GM21786 (cell line): ENCODE results near the gene PDGFD.

ENCODE experiments used
- ATAC-seq: cut with Tn5 transposase; IDR thresholded peaks from one replicate; pipeline ENCODE4 v1.9.1; 2021; ENCODE audit not compliant: unreplicated experiment

The PDGFD gene

GRCh38 chr11:103961010-103961409 lies 202.9 kb downstream of the PDGFD start:
- ATAC-seq, result no peak

GRCh38 chr11:103960108-103960507 lies 203.8 kb downstream of the PDGFD start:
- ATAC-seq, result no peak

- ATAC-seq, result peak; percentile 98
These were observed 204.5 kb downstream of the PDGFD start for GRCh38 chr11:103959279-103959942.

GRCh38 chr11:103958475-103959215 lies 205.3 kb downstream of the PDGFD start:
- ATAC-seq, result peak; percentile 34

- no peak for ATAC-seq
These were observed 210.0 kb downstream of the PDGFD start for GRCh38 chr11:103953797-103954486.

DNA sequence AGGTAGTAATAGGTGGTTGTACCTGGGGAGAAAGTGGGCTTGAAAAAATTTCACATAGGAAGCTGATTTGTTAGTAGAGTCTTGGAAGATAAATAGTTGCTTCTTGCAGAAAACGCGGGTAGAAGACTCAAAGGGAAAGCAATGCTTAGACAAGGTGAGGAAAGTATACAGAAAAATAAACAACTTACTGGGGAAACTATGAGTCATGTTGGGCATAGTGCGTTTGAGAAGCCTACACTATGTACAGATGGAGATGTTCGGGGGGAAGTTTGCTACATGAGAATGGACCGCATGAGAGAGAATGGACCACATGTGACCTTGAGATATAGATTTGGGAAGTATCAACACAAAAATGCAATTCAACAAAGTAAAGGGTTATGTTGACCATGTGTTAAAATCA lies 214.2 kb downstream of the PDGFD start:
- no peak for ATAC-seq

- no peak for ATAC-seq
These were observed 215.7 kb downstream of the PDGFD start for GRCh38 chr11:103948187-103948763.

GRCh38 chr11:103947546-103947919 lies 216.4 kb downstream of the PDGFD start:
- ATAC-seq, result no peak

DNA sequence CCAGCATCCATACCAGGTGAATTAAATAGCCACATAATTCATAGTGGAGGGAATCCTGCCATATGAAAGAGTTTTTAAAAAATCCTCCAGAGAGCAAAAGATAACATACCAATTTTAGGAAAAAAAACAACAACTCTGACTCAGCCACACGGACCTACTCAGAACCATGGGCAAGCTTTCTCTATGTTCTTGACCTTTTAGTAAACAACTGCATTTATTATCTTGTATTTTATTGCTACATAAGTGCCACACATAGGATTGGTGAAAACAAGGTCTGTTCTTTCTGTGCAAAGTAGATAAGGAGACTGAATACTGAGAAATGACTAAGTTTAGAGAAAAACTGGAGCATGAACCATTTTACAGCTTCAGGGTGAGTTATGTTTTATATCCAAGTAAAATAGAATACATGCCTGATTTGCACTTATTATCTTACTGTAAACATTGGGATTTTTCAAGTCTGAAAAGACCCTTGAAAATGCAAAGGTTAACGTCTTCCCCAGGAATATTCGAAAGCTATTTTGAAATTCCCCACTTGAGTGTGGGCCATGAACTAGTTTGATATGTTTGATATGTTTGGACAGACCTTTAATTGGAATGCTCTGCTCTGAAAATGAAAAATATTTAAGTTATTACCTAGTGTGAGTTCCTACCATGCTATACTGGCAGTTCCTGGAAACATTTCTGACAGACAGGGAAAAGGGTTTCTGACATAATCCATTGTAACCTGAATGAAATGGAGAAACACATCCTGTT lies 217.0 kb downstream of the PDGFD start:
- no peak for ATAC-seq

DNA sequence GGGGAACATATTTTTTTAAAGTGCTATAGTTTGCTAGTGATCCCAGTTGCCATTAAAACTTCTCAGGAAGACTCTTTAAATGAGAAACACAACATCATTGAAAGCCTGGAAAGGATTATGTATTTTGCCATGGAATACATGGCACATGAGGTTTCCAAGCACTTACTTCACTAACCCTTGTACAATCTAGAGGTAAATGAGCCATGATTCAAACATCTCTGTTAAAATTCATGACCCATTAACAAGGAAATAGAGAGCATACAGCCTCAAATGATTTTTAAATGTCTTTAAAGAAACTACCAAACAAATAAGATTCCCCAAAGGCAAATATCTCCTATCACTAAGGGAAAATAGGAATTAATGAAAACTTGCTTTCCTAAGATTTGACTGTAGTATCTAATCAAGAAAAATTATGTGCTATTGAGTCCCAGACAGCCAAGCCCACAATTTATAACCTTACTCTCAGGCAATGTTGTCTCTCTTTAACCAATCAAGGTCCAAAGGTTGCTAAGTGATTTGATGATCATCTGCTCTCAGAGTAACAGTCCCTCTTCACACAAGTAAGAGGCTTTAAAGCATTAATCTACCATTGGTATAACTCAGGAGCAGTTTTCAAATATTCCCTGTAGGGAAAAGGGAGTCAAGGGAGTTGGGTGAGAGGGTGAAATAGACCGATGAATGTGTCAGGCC lies 219.6 kb downstream of the PDGFD start:
- no peak for ATAC-seq

DNA sequence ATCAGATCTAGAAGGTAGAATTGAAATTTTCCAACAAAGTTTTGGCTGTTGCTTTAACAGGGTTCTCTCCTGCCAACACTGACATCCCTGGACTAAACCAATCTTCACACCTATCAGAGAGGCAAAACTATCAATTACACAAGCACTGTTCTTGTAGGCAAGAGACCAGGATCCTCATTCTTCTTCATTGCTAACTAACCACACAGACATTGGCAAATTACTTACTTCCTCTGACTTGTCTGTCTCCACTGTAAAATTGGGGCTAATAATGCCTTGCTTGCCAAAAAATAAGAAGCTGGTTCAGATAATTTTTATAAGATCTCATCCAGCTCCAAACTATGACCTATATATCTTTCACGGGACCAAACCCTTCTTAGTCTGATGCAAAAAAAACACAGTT lies 221.3 kb downstream of the PDGFD start:
- no peak for ATAC-seq

DNA sequence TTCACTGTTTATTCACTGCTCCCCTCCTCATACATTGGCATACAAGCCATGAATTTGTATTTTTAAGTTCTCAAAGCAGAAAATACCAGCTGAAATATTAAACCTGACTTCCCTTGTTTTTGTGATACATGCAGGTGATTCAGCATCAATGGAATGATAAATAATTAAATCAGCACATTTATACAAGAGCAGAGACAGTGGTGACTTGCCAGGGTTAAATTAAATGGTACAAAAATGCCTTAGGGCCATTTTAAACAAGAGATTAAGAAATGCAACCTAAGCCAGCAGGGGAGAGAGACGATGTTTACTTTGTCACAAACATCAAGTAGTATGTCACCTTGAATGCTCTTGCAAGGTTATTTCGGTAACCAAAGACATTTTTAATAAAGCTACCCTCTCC lies 223.4 kb downstream of the PDGFD start:
- ATAC-seq, result no peak

DNA sequence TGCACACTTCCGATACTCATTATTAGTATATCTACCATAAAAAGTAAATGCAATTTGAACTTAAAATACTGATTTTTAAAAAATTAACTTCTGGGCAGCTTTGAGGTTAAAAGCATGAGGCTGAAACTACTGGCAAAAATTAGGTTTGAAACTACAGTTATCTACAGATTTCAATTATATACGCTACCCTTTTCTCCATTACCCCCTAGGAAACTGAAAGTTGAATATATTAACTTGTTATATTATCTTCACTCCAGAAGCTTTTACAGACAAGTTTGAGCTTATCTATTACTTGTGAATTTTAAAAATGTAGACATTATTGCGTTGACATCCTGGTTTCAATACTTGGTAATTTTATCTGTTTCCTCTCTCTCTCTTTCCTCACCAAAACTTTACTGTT lies 224.3 kb downstream of the PDGFD start:
- no peak for ATAC-seq

GRCh38 chr11:103936059-103936458 lies 227.9 kb downstream of the PDGFD start:
- no peak for ATAC-seq

- no peak for ATAC-seq
These were observed 228.7 kb downstream of the PDGFD start for GRCh38 chr11:103935219-103935618.

GRCh38 chr11:103929170-103929903 lies 234.6 kb downstream of the PDGFD start:
- peak; percentile 89 for ATAC-seq

DNA sequence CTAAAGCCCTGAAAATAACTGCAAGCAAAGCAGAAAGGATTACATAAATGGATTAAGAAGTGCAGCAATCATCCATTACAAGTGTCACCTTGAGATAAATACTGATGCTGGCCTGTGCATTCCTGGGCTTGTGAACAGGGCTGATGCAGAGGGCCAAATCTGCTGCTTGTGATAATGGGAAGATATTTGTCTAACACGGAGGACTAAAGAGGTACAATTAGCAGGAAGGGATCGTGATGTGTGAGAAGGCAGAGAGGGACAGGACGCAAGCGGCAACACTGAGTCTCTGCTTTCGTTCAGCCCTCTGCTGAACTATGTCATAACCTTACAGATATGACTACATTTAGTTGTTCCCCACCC lies 235.2 kb downstream of the PDGFD start:
- no peak for ATAC-seq

DNA sequence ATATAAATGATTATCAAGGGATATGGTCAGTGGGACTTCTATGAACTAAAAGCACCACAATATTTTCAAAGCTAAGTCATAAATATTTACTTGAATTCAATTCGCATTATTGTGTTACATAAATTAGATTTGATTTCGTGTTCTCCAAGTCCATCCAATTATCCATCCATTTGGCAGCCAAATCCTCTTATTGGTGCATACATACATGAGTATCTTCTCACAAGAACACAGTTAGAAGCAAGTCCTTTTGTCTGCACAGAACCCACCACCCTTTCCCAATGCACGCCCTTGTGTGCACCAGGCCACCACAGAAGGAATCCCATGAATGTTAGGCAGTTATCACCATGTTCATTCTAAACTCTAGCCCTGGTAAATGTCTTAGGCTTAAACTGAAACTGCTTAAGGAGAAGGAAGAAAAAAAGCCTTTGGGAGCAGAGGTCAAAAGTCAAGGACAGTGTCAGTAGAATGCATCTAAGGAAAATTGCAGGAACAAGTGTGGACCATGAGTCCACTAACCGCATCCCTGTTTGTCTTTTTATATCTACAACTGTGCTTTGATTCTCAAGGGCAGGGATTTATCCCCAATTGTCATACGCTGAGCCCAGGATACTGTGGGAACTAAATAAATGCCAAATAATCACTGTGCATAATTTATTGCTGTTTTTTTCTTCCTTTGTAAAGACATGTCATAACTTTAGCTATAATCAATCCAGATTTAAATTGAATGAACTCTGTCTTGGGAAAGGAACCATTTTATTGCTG lies 235.7 kb downstream of the PDGFD start:
- ATAC-seq, result no peak

DNA sequence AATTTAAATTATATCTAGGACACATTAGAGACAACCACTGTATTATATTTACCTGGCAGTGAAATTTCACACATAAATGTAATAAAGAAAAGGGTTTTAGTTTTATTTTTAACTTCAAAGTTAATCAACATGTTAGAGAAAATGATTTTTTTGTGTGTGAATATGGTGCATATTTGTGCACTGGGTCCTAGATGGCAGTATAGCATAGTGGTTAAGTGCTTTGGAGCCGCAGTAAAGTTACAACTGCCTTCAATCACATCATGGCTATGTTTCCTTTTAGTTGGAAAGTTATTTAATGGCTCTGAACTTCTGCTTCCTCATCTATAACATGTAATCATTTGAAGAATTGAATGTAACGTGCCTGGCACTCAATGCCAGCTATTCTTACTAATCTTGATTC lies 236.4 kb downstream of the PDGFD start:
- ATAC-seq, result no peak
